HepG2 (cell line): ENCODE measurements around the gene SLC36A3. TPM values are rescaled to one million over a fixed set of nuclear protein-coding genes. Genes with fewer than 3 reads are reported as not detected.

Source experiments
- ATAD3A ChIP-seq: sonication (generic); formaldehyde crosslinking; IDR thresholded peaks from 2 replicates; pipeline ENCODE4 v1.4.0; 2020; ENCODE audit warnings: missing genetic modification reagents
- BORCS8-MEF2B ChIP-seq: sonication (generic); formaldehyde crosslinking; IDR thresholded peaks from 2 replicates; pipeline ENCODE4 v1.8.0; 2022; ENCODE audit warnings: mild to moderate bottlenecking, missing genetic modification reagents
- CBX2 ChIP-seq, 2 experiments: fragments of 200-600 bp in 1 of 2; sonication (generic); formaldehyde crosslinking in 1 of 2; IDR thresholded peaks; 2 replicates each; pipeline versions ENCODE4 v1.7.0 to v1.8.1; 2018 to 2022; ENCODE audit warnings: low read depth in 2 of 2, low read length in 1 of 2, mild to moderate bottlenecking in 1 of 2, missing genetic modification reagents in 1 of 2
- CCDC6 ChIP-seq: sonication (generic); formaldehyde crosslinking; IDR thresholded peaks from 2 replicates; pipeline ENCODE4 v1.8.1; 2022; ENCODE audit warnings: mild to moderate bottlenecking, missing genetic modification reagents, moderate library complexity
- CREB1 ChIP-seq, 2 experiments: fragments of 450-650 bp in 1 of 2; IDR thresholded peaks; 2 replicates each; pipeline ENCODE4 v1.6.1; 2016 to 2017; ENCODE audit warnings: control low read depth in 1 of 2, mild to moderate bottlenecking in 1 of 2, missing compliant biosample characterization in 1 of 2, missing genetic modification characterization in 1 of 2
- ELF4 ChIP-seq: sonication (generic); formaldehyde crosslinking; IDR thresholded peaks from 2 replicates; pipeline ENCODE4 v1.5.0; 2020; ENCODE audit warnings: missing genetic modification reagents, mild to moderate bottlenecking, moderate library complexity, borderline replicate concordance
- FOSL2 ChIP-seq: sonication (generic); formaldehyde crosslinking; IDR thresholded peaks from 2 replicates; pipeline ENCODE4 v1.4.0; 2020; ENCODE audit warnings: missing genetic modification reagents
- HCFC1 ChIP-seq: fragments of 150-350 bp; IDR thresholded peaks from 2 replicates; pipeline ENCODE4 v1.6.1; 2014; ENCODE audit warnings: low read depth, low read length
- JARID2 ChIP-seq: sonication (generic); formaldehyde crosslinking; IDR thresholded peaks from 2 replicates; pipeline ENCODE4 v1.8.1; 2023; ENCODE audit warnings: missing genetic modification reagents, inconsistent platforms; ENCODE audit not compliant: insufficient replicate concordance
- KLF13 ChIP-seq: sonication (generic); formaldehyde crosslinking; IDR thresholded peaks from 2 replicates; pipeline ENCODE4 v1.4.0; 2020; ENCODE audit warnings: mild to moderate bottlenecking, missing genetic modification reagents
- MAFG ChIP-seq: sonication (generic); formaldehyde crosslinking; IDR thresholded peaks from 2 replicates; pipeline ENCODE4 v1.5.1; 2020; ENCODE audit warnings: mild to moderate bottlenecking, missing genetic modification reagents
- MATR3 ChIP-seq: sonication (generic); formaldehyde crosslinking; IDR thresholded peaks from 2 replicates; pipeline ENCODE4 v1.4.0; 2020; ENCODE audit warnings: missing genetic modification reagents
- NFE2L1 ChIP-seq: sonication (generic); formaldehyde crosslinking; IDR thresholded peaks from 2 replicates; pipeline ENCODE4 v1.4.0; 2020; ENCODE audit warnings: missing genetic modification reagents, mild to moderate bottlenecking, borderline replicate concordance
- NR2F6 ChIP-seq, 2 experiments: IDR thresholded peaks; 2 replicates each; pipeline ENCODE4 v1.6.1; 2016; ENCODE audit warnings: antibody characterized with exemption in 1 of 2, mild to moderate bottlenecking in 1 of 2
- RAD21 ChIP-seq: fragments of 450-650 bp; formaldehyde crosslinking; IDR thresholded peaks from 2 replicates; pipeline ENCODE4 v1.5.0; 2020; ENCODE audit warnings: mild to moderate bottlenecking
- REPIN1 ChIP-seq: sonication (generic); formaldehyde crosslinking; IDR thresholded peaks from 2 replicates; pipeline ENCODE4 v1.8.0; 2022; ENCODE audit warnings: missing genetic modification reagents, low read depth, mild to moderate bottlenecking, borderline replicate concordance
- RFX5 ChIP-seq: IDR thresholded peaks from 2 replicates; pipeline ENCODE4 v1.6.1; 2011; ENCODE audit warnings: low read depth, low read length, improper control_type of control experiment
- SMC3 ChIP-seq: IDR thresholded peaks from 2 replicates; pipeline ENCODE4 v1.6.1; 2011; ENCODE audit warnings: low read length, improper control_type of control experiment
- SP140L ChIP-seq: sonication (generic); formaldehyde crosslinking; IDR thresholded peaks from 2 replicates; pipeline ENCODE4 v1.4.0; 2020; ENCODE audit warnings: missing genetic modification reagents, borderline replicate concordance
- TBL1XR1 ChIP-seq: fragments of 150-350 bp; IDR thresholded peaks from 2 replicates; pipeline ENCODE4 v1.6.1; 2014; ENCODE audit warnings: borderline replicate concordance, low read length; ENCODE audit not compliant: partially characterized antibody
- TSC22D2 ChIP-seq: sonication (generic); formaldehyde crosslinking; IDR thresholded peaks from 2 replicates; pipeline ENCODE4 v1.5.1; 2020; ENCODE audit warnings: missing genetic modification reagents, mild to moderate bottlenecking, borderline replicate concordance
- XRCC5 ChIP-seq: fragments of 200-400 bp; formaldehyde crosslinking; optimal IDR thresholded peaks from 2 replicates; pipeline ENCODE3; 2017; ENCODE audit warnings: mild to moderate bottlenecking, low read length
- YY1 ChIP-seq: IDR thresholded peaks from 2 replicates; pipeline ENCODE4 v1.6.1; 2011; ENCODE audit warnings: low read length, low read depth, moderate library complexity, mild to moderate bottlenecking; ENCODE audit not compliant: insufficient read depth, insufficient replicate concordance
- ZBTB1 ChIP-seq: sonication (generic); formaldehyde crosslinking; IDR thresholded peaks from 2 replicates; pipeline ENCODE4 v1.4.0; 2020; ENCODE audit warnings: missing genetic modification reagents, borderline replicate concordance
- ZFY ChIP-seq: sonication (generic); formaldehyde crosslinking; IDR thresholded peaks from 2 replicates; pipeline ENCODE4 v1.4.0; 2020; ENCODE audit warnings: missing genetic modification reagents
- ZNF136 ChIP-seq: sonication (generic); formaldehyde crosslinking; IDR thresholded peaks from 2 replicates; pipeline ENCODE4 v1.8.1; 2022; ENCODE audit warnings: low read depth, mild to moderate bottlenecking, moderate library complexity, missing genetic modification reagents
- ZNF224 ChIP-seq: sonication (generic); formaldehyde crosslinking; IDR thresholded peaks from 2 replicates; pipeline ENCODE4 v1.5.0; 2020; ENCODE audit warnings: mild to moderate bottlenecking, missing genetic modification reagents
- ZNF280B ChIP-seq: sonication (generic); formaldehyde crosslinking; IDR thresholded peaks from 2 replicates; pipeline ENCODE4 v1.5.0; 2020; ENCODE audit warnings: missing genetic modification reagents, mild to moderate bottlenecking, borderline replicate concordance
- ZNF501 ChIP-seq: sonication (generic); formaldehyde crosslinking; IDR thresholded peaks from 2 replicates; pipeline ENCODE4 v1.5.1; 2020; ENCODE audit warnings: mild to moderate bottlenecking, moderate library complexity, missing genetic modification reagents
- ZNF629 ChIP-seq: sonication (generic); formaldehyde crosslinking; conservative IDR thresholded peaks from 2 replicates; pipeline ENCODE4 v1.5.0; 2020; ENCODE audit warnings: missing genetic modification reagents
- ZSCAN31 ChIP-seq: sonication (generic); formaldehyde crosslinking; IDR thresholded peaks from 2 replicates; pipeline ENCODE4 v1.5.0; 2020; ENCODE audit warnings: low read depth, mild to moderate bottlenecking, missing genetic modification reagents
- polyA plus RNA-seq, 8 experiments: library from polyadenylated mRNA; depleted of rRNA in 3 of 8; stranded (reverse) in 7 of 8; unstranded in 1 of 8; fragments of >200 nt; fragmentation: Illumina TruSeq in 4 of 8; extraction: Trizol in 4 of 8; gene quantifications; 2 replicates each; pipeline versions ENCODE4 v1.2.1 to v1.2.3, GENCODE V29; 2011 to 2016; ENCODE audit warnings: low read depth in 4 of 8, missing spikeins in 1 of 8, mixed read lengths in 1 of 8; ENCODE audit not compliant: insufficient read depth in 1 of 8
- total RNA-seq, 5 experiments: library from RNA; depleted of rRNA; stranded (reverse); fragments of >200 nt; fragmentation: Illumina TruSeq; extraction: Trizol; gene quantifications; 2 replicates each; pipeline ENCODE4 v1.2.3, GENCODE V29; 2016; ENCODE audit warnings: low read depth in 1 of 5

Gene SLC36A3
- total and polyA plus RNA-seq, 2 of the 13 experiments (the other 11 are each of a cell fraction or from before 2014, with no cell fraction given) = not detected

- TF ChIP-seq FOSL2 (CRISPR knock-in tag) (0 out of 2 replicates have a peak, but pooled peaks have one; percentile 13), ZFY (CRISPR knock-in tag) (no peak), ELF4 (no peak), ZSCAN31 (CRISPR knock-in tag) (no peak), RAD21 (CRISPR knock-in tag) (peak; percentile 81), BORCS8-MEF2B (CRISPR knock-in tag) (no peak), SMC3 (peak; percentile 70), NR2F6 (IDR thresholded peaks at IDR 0.05) (no peak), NR2F6 (CRISPR knock-in tag; IDR thresholded peaks at IDR 0.05) (peak; percentile 46; the same call in 1 of the 2 replicates), ZNF224 (CRISPR knock-in tag) (no peak), CBX2 (IDR thresholded peaks at IDR 0.05; ENCODE audit: low read depth, low read length) (no peak), CBX2 (CRISPR knock-in tag; IDR thresholded peaks at IDR 0.05; ENCODE audit: low read depth) (no peak), ZNF136 (CRISPR knock-in tag) (no peak), CREB1 (IDR thresholded peaks at IDR 0.05) (no peak), CREB1 (CRISPR knock-in tag; IDR thresholded peaks at IDR 0.05) (no peak), MAFG (no peak), ATAD3A (CRISPR knock-in tag) (no peak), ZBTB1 (CRISPR knock-in tag) (no peak), CCDC6 (no peak), JARID2 (CRISPR knock-in tag) (no peak), NFE2L1 (CRISPR knock-in tag) (no peak), REPIN1 (CRISPR knock-in tag) (no peak), TBL1XR1 (no peak), ZNF501 (CRISPR knock-in tag) (peak; percentile 39; the same call in 1 of the 2 replicates), RFX5 (no peak), YY1 (no peak), ZNF629 (CRISPR knock-in tag) (no peak), KLF13 (CRISPR knock-in tag) (no peak), TSC22D2 (CRISPR knock-in tag) (no peak), MATR3 (CRISPR knock-in tag) (no peak), XRCC5 (peak; percentile 74), SP140L (CRISPR knock-in tag) (no peak), HCFC1 (no peak), ZNF280B (CRISPR knock-in tag) (no peak)
Observed at GRCh38 chr5:151239237-151239861, 64.2 kb downstream of the SLC36A3 start (continued).
